Mucosa of descending colon (tissue), 3 donors: ENCODE measurements around the gene FAM193B. TPM values are rescaled to one million over a fixed set of nuclear protein-coding genes. Genes with fewer than 3 reads are reported as not detected.

ENCODE experiments used
- ATAC-seq: fragments of 200-7000 bp; cut with Tn5 transposase; one replicate; pipeline ENCODE4 v1.9.1; 2020; ENCODE audit warnings: mild to moderate bottlenecking, moderate library complexity
- DNase-seq, 3 donors: peaks; one replicate each; pipeline ENCODE4 v3.0.0-alpha.2; 2020
- H3K36me3 ChIP-seq: fragments of 200-600 bp; one replicate; pipeline ENCODE4 v1.8.0; 2021; ENCODE audit warnings: low read depth, mild to moderate bottlenecking
- H3K4me1 ChIP-seq: fragments of 200-600 bp; one replicate; pipeline ENCODE4 v1.8.0; 2021; ENCODE audit warnings: low read depth, mild to moderate bottlenecking
- H3K4me3 ChIP-seq: fragments of 200-600 bp; one replicate; pipeline ENCODE4 v1.8.0; 2021; ENCODE audit warnings: mild to moderate bottlenecking
- H3K9me3 ChIP-seq: fragments of 200-600 bp; one replicate; pipeline ENCODE4 v1.8.0; 2021; ENCODE audit warnings: mild to moderate bottlenecking
- CTCF ChIP-seq: fragments of 200-600 bp; IDR thresholded peaks from one replicate; pipeline ENCODE4 v1.8.0; 2022; ENCODE audit warnings: antibody characterized with exemption, mild to moderate bottlenecking
- intact Hi-C, 2 donors: fragments of 100-400 bp; cut with DNase I in 1 of 2; cut with micrococcal nuclease in 1 of 2; formaldehyde crosslinking; loops; one replicate each; pipeline versions ENCODE4 v1.11.0 to v1.11.1; 2022; cut with DNase I, micrococcal nuclease
- total RNA-seq, 3 donors: library from RNA; stranded (reverse); fragmentation: NEBNext Ultra II Directional in 2 of 3; extraction: Animal tissue kit (Norgen Biotek cat#: 25700) in 2 of 3; gene quantifications; one replicate each; pipeline versions ENCODE4 v1.2.1 to v1.2.4, GENCODE V29; 2021 to 2023
- donor health status: DM: no; HTN: no; CAD: no; lungs with moderate emphysema.
- donor health status: DM: no; HTN: no; CAD: no.
- donor health status: DM: no; HTN: yes; CAD: no.

FAM193B gene
- total RNA-seq, 3 donors from 2014 or later, result 57.7 to 83.9 (median 75.2) TPM

- DNase-seq (peak; percentile 89 to 95 (median 93)), ATAC-seq (peak; percentile 99)
- Histone ChIP-seq H3K36me3 (peaks cover 12% of the 10 kb centered on the region), H3K4me3 (peak within 1 kb of the TSS; percentile 72), H3K4me1 (peaks cover 15% of the 10 kb centered on the region), H3K9me3 (no peaks in the 10 kb centered on the region)
- intact Hi-C loops, result no loop called here
- peak; percentile 19 for TF ChIP-seq CTCF
Measured at GRCh38 chr5:177592010-177592834, 37.9 kb upstream of the FAM193B start, which contains the start of gene TMED9. Gene TMED9, plus strand, starts transcription at chr5:177592203. Its CDS starts 12 bp downstream, at chr5:177592215.

- H3K36me3 ChIP-seq, result peaks cover 12% of the 10 kb centered on the region
- no peak overlapping the region for H3K4me3 ChIP-seq
- no peak for ATAC-seq
- intact Hi-C loops, result no loop called here
- no peak for TF ChIP-seq CTCF
- no peaks in the 10 kb centered on the region for H3K9me3 ChIP-seq
- peaks cover 15% of the 10 kb centered on the region for H3K4me1 ChIP-seq
- no peak for DNase-seq
Measured at GRCh38 chr5:177591690-177592009, 37.3 kb upstream of the FAM193B start.

- Histone ChIP-seq H3K36me3 (peaks cover 12% of the 10 kb centered on the region), H3K4me1 (peaks cover 15% of the 10 kb centered on the region), H3K9me3 (no peaks in the 10 kb centered on the region), H3K4me3 (no peak overlapping the region)
- no peak for TF ChIP-seq CTCF
- intact Hi-C loops, result no loop called here
- DNase-seq, result no peak
- no peak for ATAC-seq
Measured at GRCh38 chr5:177590406-177590805, 36.0 kb upstream of the FAM193B start.

- Histone ChIP-seq H3K9me3 (no peaks in the 10 kb centered on the region), H3K4me3 (no peak overlapping the region), H3K4me1 (peaks cover 12% of the 10 kb centered on the region), H3K36me3 (peaks cover under 1% of the 10 kb centered on the region)
- DNase-seq, result no peak
- intact Hi-C loops, result no loop called here
- no peak for ATAC-seq
- no peak for TF ChIP-seq CTCF
Measured at GRCh38 chr5:177588413-177588909, 34.1 kb upstream of the FAM193B start.

- no peak for TF ChIP-seq CTCF
- ATAC-seq, result no peak
- H3K4me1 ChIP-seq, result no peaks in the 10 kb centered on the region
- DNase-seq, result no peak
- no peak overlapping the region for H3K4me3 ChIP-seq
- intact Hi-C loops, result no loop called here
- H3K9me3 ChIP-seq, result no peaks in the 10 kb centered on the region
- H3K36me3 ChIP-seq, result no peaks in the 10 kb centered on the region
Measured at GRCh38 chr5:177578316-177578715, 24.0 kb upstream of the FAM193B start.
